ENCODE results near the gene RUFY4.
"Not testable (repeated sequence)": the region's sequence is repeated elsewhere in the genome, so short reads cannot be mapped to it uniquely, and the experiment has no call there.

RUFY4 gene

DNA sequence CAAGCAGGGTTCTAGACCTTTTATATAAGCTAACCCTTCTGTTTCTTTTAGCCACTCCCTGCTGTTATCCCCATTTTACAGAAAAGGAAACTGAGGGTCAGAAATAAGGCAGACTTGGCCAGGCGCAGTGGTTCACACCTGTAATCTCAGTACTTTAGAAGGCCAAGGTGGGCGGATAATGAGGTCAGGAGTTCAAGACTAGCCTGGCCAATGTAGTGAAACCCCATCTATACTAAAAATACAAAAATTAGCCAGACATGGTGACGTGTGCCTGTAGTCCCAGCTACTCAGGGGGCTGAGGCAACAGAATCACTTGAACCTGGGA, 14.3 kb downstream of the RUFY4 start:
- peaks cover 0 to 5% of the 10 kb centered on the region in 2 donors for H3K9me3 ChIP-seq (ENCODE audit: control insufficient read depth in 2 of 2, low read length in 2 of 2)
- H3K27ac ChIP-seq (ENCODE audit: low read depth in 2 of 2, low read length in 2 of 2) = no peak overlapping the region
- H3K4me3 ChIP-seq (ENCODE audit: low read length in 2 of 2) = no peak overlapping the region
- no peaks in the 10 kb centered on the region for H3K36me3 ChIP-seq (ENCODE audit: control insufficient read depth in 2 of 2, insufficient read depth in 2 of 2, low read length in 2 of 2)
- H3K4me1 ChIP-seq (ENCODE audit: control insufficient read depth in 2 of 2, insufficient read depth in 2 of 2, low read length in 2 of 2) = no peaks in the 10 kb centered on the region
- peaks cover 0 to 2% of the 10 kb centered on the region in 2 donors for H3K27me3 ChIP-seq (ENCODE audit: control insufficient read depth in 2 of 2, insufficient read depth in 2 of 2, low read length in 2 of 2)
- no peak overlapping the region for H3K9ac ChIP-seq (ENCODE audit: low read depth in 1 of 2, low read length in 2 of 2)

DNA sequence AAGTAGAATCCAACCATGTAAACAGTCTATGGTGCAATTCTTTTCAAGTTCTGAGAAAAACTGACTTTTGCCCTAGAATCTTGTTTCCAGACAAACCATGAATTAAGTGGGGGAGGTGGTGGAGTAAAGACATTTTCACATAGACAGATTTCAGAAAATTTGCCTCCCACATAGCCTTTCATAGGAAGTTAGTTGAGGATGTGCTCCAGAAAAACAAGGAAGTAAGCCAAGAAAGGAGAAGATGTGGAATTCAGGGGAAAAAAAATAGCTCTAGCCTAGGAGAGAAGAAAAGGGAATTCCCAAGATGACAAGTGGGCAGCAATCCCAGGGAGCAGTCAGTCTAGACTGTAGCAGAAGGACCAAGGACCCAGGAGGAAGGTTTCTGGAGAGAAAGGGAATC, 17.4 kb downstream of the RUFY4 start:
- Histone ChIP-seq H3K9ac (ENCODE audit: low read depth in 1 of 2, low read length in 2 of 2) (no peak overlapping the region), H3K36me3 (ENCODE audit: control insufficient read depth in 2 of 2, insufficient read depth in 2 of 2, low read length in 2 of 2) (no peaks in the 10 kb centered on the region), H3K4me3 (ENCODE audit: low read length in 2 of 2) (no peak overlapping the region), H3K27me3 (ENCODE audit: control insufficient read depth in 2 of 2, insufficient read depth in 2 of 2, low read length in 2 of 2) (peaks cover 0 to 2% of the 10 kb centered on the region in 2 donors), H3K27ac (ENCODE audit: low read depth in 2 of 2, low read length in 2 of 2) (no peak overlapping the region), H3K9me3 (ENCODE audit: control insufficient read depth in 2 of 2, low read length in 2 of 2) (peaks cover 0 to 5% of the 10 kb centered on the region in 2 donors), H3K4me1 (ENCODE audit: control insufficient read depth in 2 of 2, insufficient read depth in 2 of 2, low read length in 2 of 2) (no peaks in the 10 kb centered on the region)

GRCh38 chr2:218089259-218089658, 20.2 kb downstream of the RUFY4 start:
- Histone ChIP-seq H3K9me3 (ENCODE audit: control insufficient read depth in 2 of 2, low read length in 2 of 2) (peaks cover 0 to 5% of the 10 kb centered on the region in 2 donors), H3K9ac (ENCODE audit: low read depth in 1 of 2, low read length in 2 of 2) (no peak overlapping the region), H3K4me1 (ENCODE audit: control insufficient read depth in 2 of 2, insufficient read depth in 2 of 2, low read length in 2 of 2) (no peaks in the 10 kb centered on the region), H3K36me3 (ENCODE audit: control insufficient read depth in 2 of 2, insufficient read depth in 2 of 2, low read length in 2 of 2) (no peaks in the 10 kb centered on the region), H3K27me3 (ENCODE audit: control insufficient read depth in 2 of 2, insufficient read depth in 2 of 2, low read length in 2 of 2) (no peaks in the 10 kb centered on the region), H3K4me3 (ENCODE audit: low read length in 2 of 2) (no peak overlapping the region), H3K27ac (ENCODE audit: low read depth in 2 of 2, low read length in 2 of 2) (no peak overlapping the region)

GRCh38 chr2:218091746-218092145, 22.7 kb downstream of the RUFY4 start:
- Histone ChIP-seq H3K4me1 (ENCODE audit: control insufficient read depth in 2 of 2, insufficient read depth in 2 of 2, low read length in 2 of 2) (no peaks in the 10 kb centered on the region), H3K27ac (ENCODE audit: low read depth in 2 of 2, low read length in 2 of 2) (no peak overlapping the region), H3K4me3 (ENCODE audit: low read length in 2 of 2) (no peak overlapping the region), H3K9me3 (ENCODE audit: control insufficient read depth in 2 of 2, low read length in 2 of 2) (no peaks in the 10 kb centered on the region), H3K9ac (ENCODE audit: low read depth in 1 of 2, low read length in 2 of 2) (no peak overlapping the region), H3K36me3 (ENCODE audit: control insufficient read depth in 2 of 2, insufficient read depth in 2 of 2, low read length in 2 of 2) (no peaks in the 10 kb centered on the region), H3K27me3 (ENCODE audit: control insufficient read depth in 2 of 2, insufficient read depth in 2 of 2, low read length in 2 of 2) (no peaks in the 10 kb centered on the region)

DNA sequence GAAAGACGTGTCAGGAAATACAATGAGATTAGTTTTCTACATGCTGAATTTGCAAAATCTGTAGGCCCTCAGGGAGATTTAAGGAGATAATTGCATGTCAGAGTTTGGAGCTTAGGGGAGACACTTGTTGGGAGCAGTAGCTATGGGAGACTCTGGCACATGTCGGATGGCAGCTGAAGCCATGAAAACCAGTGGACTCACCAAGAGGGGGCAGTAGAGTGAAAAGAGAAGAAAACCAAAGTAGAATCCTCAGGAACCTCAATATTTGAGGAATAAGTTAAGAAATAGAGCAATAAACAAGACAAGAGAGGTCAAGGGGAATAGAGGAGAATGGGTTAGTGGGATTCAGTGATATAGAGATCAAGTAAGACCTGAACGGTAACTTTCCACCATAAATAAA, 24.8 kb downstream of the RUFY4 start:
- H3K36me3 ChIP-seq (ENCODE audit: control insufficient read depth in 2 of 2, insufficient read depth in 2 of 2, low read length in 2 of 2) = no peaks in the 10 kb centered on the region
- H3K4me3 ChIP-seq (ENCODE audit: low read length in 2 of 2) = no peak overlapping the region

GRCh38 chr2:218095853-218096252, 26.8 kb downstream of the RUFY4 start:
- H3K27ac ChIP-seq (ENCODE audit: low read depth in 2 of 2, low read length in 2 of 2) = no peak overlapping the region
- no peak overlapping the region for H3K4me3 ChIP-seq (ENCODE audit: low read length in 2 of 2)

More for the DNA sequence above, 24.8 kb downstream of the RUFY4 start:
- Histone ChIP-seq H3K4me1 (ENCODE audit: control insufficient read depth in 2 of 2, insufficient read depth in 2 of 2, low read length in 2 of 2) (no peaks in the 10 kb centered on the region), H3K9me3 (ENCODE audit: control insufficient read depth in 2 of 2, low read length in 2 of 2) (no peaks in the 10 kb centered on the region), H3K9ac (ENCODE audit: low read depth in 1 of 2, low read length in 2 of 2) (no peak overlapping the region), H3K27me3 (ENCODE audit: control insufficient read depth in 2 of 2, insufficient read depth in 2 of 2, low read length in 2 of 2) (no peaks in the 10 kb centered on the region), H3K27ac (ENCODE audit: low read depth in 2 of 2, low read length in 2 of 2) (no peak overlapping the region)

GRCh38 chr2:218097975-218098374, 28.9 kb downstream of the RUFY4 start:
- Histone ChIP-seq H3K9me3 (ENCODE audit: control insufficient read depth in 2 of 2, low read length in 2 of 2) (no peaks in the 10 kb centered on the region), H3K4me3 (ENCODE audit: low read length in 2 of 2) (no peak overlapping the region), H3K4me1 (ENCODE audit: control insufficient read depth in 2 of 2, insufficient read depth in 2 of 2, low read length in 2 of 2) (no peaks in the 10 kb centered on the region)

More at GRCh38 chr2:218095853-218096252, 26.8 kb downstream of the RUFY4 start:
- peaks cover 0 to 5% of the 10 kb centered on the region in 2 donors for H3K27me3 ChIP-seq (ENCODE audit: control insufficient read depth in 2 of 2, insufficient read depth in 2 of 2, low read length in 2 of 2)
- no peak overlapping the region for H3K9ac ChIP-seq (ENCODE audit: low read depth in 1 of 2, low read length in 2 of 2)
- no peaks in the 10 kb centered on the region for H3K9me3 ChIP-seq (ENCODE audit: control insufficient read depth in 2 of 2, low read length in 2 of 2)
- no peaks in the 10 kb centered on the region for H3K4me1 ChIP-seq (ENCODE audit: control insufficient read depth in 2 of 2, insufficient read depth in 2 of 2, low read length in 2 of 2)
- no peaks in the 10 kb centered on the region for H3K36me3 ChIP-seq (ENCODE audit: control insufficient read depth in 2 of 2, insufficient read depth in 2 of 2, low read length in 2 of 2)

GRCh38 chr2:218108834-218109233, 39.8 kb downstream of the RUFY4 start:
- not testable (repeated sequence) for H3K9ac ChIP-seq (ENCODE audit: low read depth in 1 of 2, low read length in 2 of 2); H3K4me1 ChIP-seq (ENCODE audit: control insufficient read depth in 2 of 2, insufficient read depth in 2 of 2, low read length in 2 of 2); H3K9me3 ChIP-seq (ENCODE audit: control insufficient read depth in 2 of 2, low read length in 2 of 2); H3K27me3 ChIP-seq (ENCODE audit: control insufficient read depth in 2 of 2, insufficient read depth in 2 of 2, low read length in 2 of 2); H3K4me3 ChIP-seq (ENCODE audit: low read length in 2 of 2); H3K27ac ChIP-seq (ENCODE audit: low read depth in 2 of 2, low read length in 2 of 2); H3K36me3 ChIP-seq (ENCODE audit: control insufficient read depth in 2 of 2, insufficient read depth in 2 of 2, low read length in 2 of 2)

More at GRCh38 chr2:218097975-218098374, 28.9 kb downstream of the RUFY4 start:
- H3K27me3 ChIP-seq (ENCODE audit: control insufficient read depth in 2 of 2, insufficient read depth in 2 of 2, low read length in 2 of 2) = peaks cover 0 to 5% of the 10 kb centered on the region in 2 donors
- H3K9ac ChIP-seq (ENCODE audit: low read depth in 1 of 2, low read length in 2 of 2) = no peak overlapping the region
- H3K27ac ChIP-seq (ENCODE audit: low read depth in 2 of 2, low read length in 2 of 2) = no peak overlapping the region
- H3K36me3 ChIP-seq (ENCODE audit: control insufficient read depth in 2 of 2, insufficient read depth in 2 of 2, low read length in 2 of 2) = no peaks in the 10 kb centered on the region

GRCh38 chr2:218121789-218122188, 52.7 kb downstream of the RUFY4 start:
- H3K36me3 ChIP-seq (ENCODE audit: control insufficient read depth in 2 of 2, insufficient read depth in 2 of 2, low read length in 2 of 2); H3K27me3 ChIP-seq (ENCODE audit: control insufficient read depth in 2 of 2, insufficient read depth in 2 of 2, low read length in 2 of 2); H3K4me1 ChIP-seq (ENCODE audit: control insufficient read depth in 2 of 2, insufficient read depth in 2 of 2, low read length in 2 of 2); H3K27ac ChIP-seq (ENCODE audit: low read depth in 2 of 2, low read length in 2 of 2); H3K4me3 ChIP-seq (ENCODE audit: low read length in 2 of 2); H3K9ac ChIP-seq (ENCODE audit: low read depth in 1 of 2, low read length in 2 of 2); H3K9me3 ChIP-seq (ENCODE audit: control insufficient read depth in 2 of 2, low read length in 2 of 2): not testable (repeated sequence)

- H3K27me3 ChIP-seq (ENCODE audit: control insufficient read depth in 2 of 2, insufficient read depth in 2 of 2, low read length in 2 of 2); H3K4me3 ChIP-seq (ENCODE audit: low read length in 2 of 2); H3K9me3 ChIP-seq (ENCODE audit: control insufficient read depth in 2 of 2, low read length in 2 of 2); H3K4me1 ChIP-seq (ENCODE audit: control insufficient read depth in 2 of 2, insufficient read depth in 2 of 2, low read length in 2 of 2); H3K9ac ChIP-seq (ENCODE audit: low read depth in 1 of 2, low read length in 2 of 2); H3K36me3 ChIP-seq (ENCODE audit: control insufficient read depth in 2 of 2, insufficient read depth in 2 of 2, low read length in 2 of 2); H3K27ac ChIP-seq (ENCODE audit: low read depth in 2 of 2, low read length in 2 of 2): not testable (repeated sequence)
Measured at GRCh38 chr2:218122286-218122685, 53.2 kb downstream of the RUFY4 start.

- H3K4me3 ChIP-seq (ENCODE audit: low read length in 2 of 2) = no peak overlapping the region
- no peaks in the 10 kb centered on the region for H3K36me3 ChIP-seq (ENCODE audit: control insufficient read depth in 2 of 2, insufficient read depth in 2 of 2, low read length in 2 of 2)
- H3K27ac ChIP-seq (ENCODE audit: low read depth in 2 of 2, low read length in 2 of 2) = no peak overlapping the region
- H3K4me1 ChIP-seq (ENCODE audit: control insufficient read depth in 2 of 2, insufficient read depth in 2 of 2, low read length in 2 of 2) = no peaks in the 10 kb centered on the region
- H3K27me3 ChIP-seq (ENCODE audit: control insufficient read depth in 2 of 2, insufficient read depth in 2 of 2, low read length in 2 of 2) = peaks cover 5% of the 10 kb centered on the region in 2 donors
- H3K9me3 ChIP-seq (ENCODE audit: control insufficient read depth in 2 of 2, low read length in 2 of 2) = no peaks in the 10 kb centered on the region
- no peak overlapping the region for H3K9ac ChIP-seq (ENCODE audit: low read depth in 1 of 2, low read length in 2 of 2)
Measured at GRCh38 chr2:218123986-218124385, 54.9 kb downstream of the RUFY4 start.
